OCI-LY1 (cell line): Measurements from ENCODE around the gene SLC23A2.

Experiments used
- CTCF ChIP-seq: fragments of 200-600 bp; sonication (generic), shearing (Covaris generic); IDR thresholded peaks from 2 replicates; pipeline ENCODE4 v1.5.1; 2017; ENCODE audit warnings: mild to moderate bottlenecking, antibody characterized with exemption, low read length, moderate library complexity, mixed read lengths
- EZH2 ChIP-seq: fragments of 200-600 bp; sonication (generic), shearing (Covaris generic); IDR thresholded peaks from 2 replicates; pipeline ENCODE4 v1.8.0; 2017; ENCODE audit warnings: borderline replicate concordance, mixed run types, mild to moderate bottlenecking, antibody characterized with exemption, low read length, moderate library complexity, mixed read lengths

DNA sequence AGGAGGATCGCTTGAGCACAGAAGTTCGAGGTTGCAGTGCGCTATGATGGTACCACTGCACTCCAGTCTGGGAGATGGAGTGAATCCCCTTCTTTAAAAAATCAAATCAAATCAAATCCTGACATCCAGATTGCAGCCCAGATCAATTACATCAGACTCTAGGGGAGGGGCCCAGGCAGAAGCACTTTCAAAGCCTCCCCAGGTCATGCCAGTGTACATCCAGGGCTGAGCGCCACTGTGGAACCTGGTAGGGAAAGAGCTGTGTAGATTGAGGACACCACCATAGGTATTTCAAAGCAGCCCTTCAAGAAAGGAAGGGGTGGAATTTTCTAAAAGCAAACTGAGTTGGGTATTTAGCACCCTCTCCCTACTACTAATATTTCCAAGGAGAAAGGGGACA is 190.1 kb downstream of the SLC23A2 start:
- no peak for TF ChIP-seq EZH2
- TF ChIP-seq CTCF, result no peak
